Mesenchymal stem cell (in vitro differentiated cells and primary cell): ENCODE data around the gene ADARB2.

Experiments used
- DNase-seq: peaks from one replicate; pipeline ENCODE4 v3.0.0-alpha.2; 2013
- H2AFZ ChIP-seq: one replicate; pipeline ENCODE4 v1.6.1; 2013; ENCODE audit warnings: low read depth, mild to moderate bottlenecking, control low read depth, inconsistent platforms, low read length, moderate library complexity
- H2AK5ac ChIP-seq: 2 replicates; pipeline ENCODE4 v1.6.1; 2013; ENCODE audit warnings: low read length, moderate library complexity, mild to moderate bottlenecking, inconsistent platforms; ENCODE audit not compliant: severe bottlenecking
- H2BK120ac ChIP-seq: one replicate; pipeline ENCODE4 v1.6.1; 2013; ENCODE audit warnings: low read depth, mild to moderate bottlenecking, inconsistent platforms, low read length, moderate library complexity
- H2BK12ac ChIP-seq, 2 experiments: one replicate each; pipeline ENCODE4 v1.6.1; 2013; ENCODE audit warnings: inconsistent platforms in 2 of 2, low read length in 2 of 2, mild to moderate bottlenecking in 2 of 2, moderate library complexity in 2 of 2, control low read depth in 1 of 2
- H2BK15ac ChIP-seq: one replicate; pipeline ENCODE4 v1.6.1; 2013; ENCODE audit warnings: mild to moderate bottlenecking, low read depth, inconsistent platforms; ENCODE audit not compliant: poor library complexity, severe bottlenecking
- H2BK5ac ChIP-seq: 2 replicates; pipeline ENCODE4 v1.6.1; 2013; ENCODE audit warnings: low read depth, mild to moderate bottlenecking, low read length, control low read depth, inconsistent platforms; ENCODE audit not compliant: poor library complexity, severe bottlenecking
- H3K14ac ChIP-seq, 2 experiments: one replicate each; pipeline ENCODE4 v1.6.1; 2013; ENCODE audit warnings: inconsistent platforms in 2 of 2, low read length in 2 of 2, control low read depth in 1 of 2, mild to moderate bottlenecking in 1 of 2, moderate library complexity in 1 of 2
- H3K18ac ChIP-seq, 2 experiments: one replicate each; pipeline ENCODE4 v1.6.1; 2013; ENCODE audit warnings: inconsistent platforms in 2 of 2, low read length in 2 of 2, control low read depth in 1 of 2, low read depth in 1 of 2, mild to moderate bottlenecking in 1 of 2
- H3K23ac ChIP-seq, 2 experiments: one replicate each; pipeline ENCODE4 v1.6.1; 2013; ENCODE audit warnings: inconsistent platforms in 2 of 2, low read length in 2 of 2, mild to moderate bottlenecking in 2 of 2, moderate library complexity in 2 of 2, control low read depth in 1 of 2
- H3K27ac ChIP-seq: 2 replicates; pipeline ENCODE4 v1.5.1; 2013; ENCODE audit warnings: mild to moderate bottlenecking, moderate library complexity, low read length, control low read depth, inconsistent platforms; ENCODE audit not compliant: poor library complexity, severe bottlenecking
- H3K27me3 ChIP-seq, 2 experiments: 2 replicates each; pipeline versions ENCODE4 v1.6.1 to v1.7.0; 2013; ENCODE audit warnings: low read length in 2 of 2, mild to moderate bottlenecking in 2 of 2, moderate library complexity in 2 of 2, control low read depth in 1 of 2, inconsistent platforms in 1 of 2; ENCODE audit not compliant: control insufficient read depth in 1 of 2, insufficient read depth in 1 of 2
- H3K36me3 ChIP-seq, 2 experiments: 2 replicates each; pipeline versions ENCODE4 v1.6.1 to v1.7.0; 2013; ENCODE audit warnings: low read length in 2 of 2, control low read depth in 1 of 2, inconsistent platforms in 1 of 2, low read depth in 1 of 2, mild to moderate bottlenecking in 1 of 2; ENCODE audit not compliant: insufficient read depth in 2 of 2, control insufficient read depth in 1 of 2
- H3K4ac ChIP-seq, 2 experiments: one replicate each; pipeline ENCODE4 v1.6.1; 2013; ENCODE audit warnings: inconsistent platforms in 2 of 2, low read length in 2 of 2, mild to moderate bottlenecking in 2 of 2, moderate library complexity in 2 of 2, control low read depth in 1 of 2, low read depth in 1 of 2
- H3K4me1 ChIP-seq: 2 replicates; pipeline ENCODE4 v1.6.1; 2013; ENCODE audit warnings: low read depth, low read length, control low read depth; ENCODE audit not compliant: control insufficient read depth, insufficient read depth
- H3K4me2 ChIP-seq: 2 replicates; pipeline ENCODE4 v1.6.1; 2013; ENCODE audit warnings: low read length, mild to moderate bottlenecking, inconsistent platforms; ENCODE audit not compliant: poor library complexity, severe bottlenecking
- H3K4me3 ChIP-seq, 2 experiments: 2 replicates each; pipeline versions ENCODE4 v1.5.1 to v1.7.0; 2013; ENCODE audit warnings: low read length in 2 of 2, mild to moderate bottlenecking in 2 of 2, control low read depth in 1 of 2, low read depth in 1 of 2; ENCODE audit not compliant: insufficient read depth in 1 of 2
- H3K79me1 ChIP-seq: replicated peaks from 2 replicates; pipeline ENCODE4 v1.6.1; 2013; ENCODE audit warnings: mild to moderate bottlenecking, control low read depth, low read length, inconsistent platforms; ENCODE audit not compliant: poor library complexity, severe bottlenecking
- H3K9ac ChIP-seq: 2 replicates; pipeline ENCODE4 v1.7.0; 2013; ENCODE audit warnings: mild to moderate bottlenecking, low read length, moderate library complexity
- H3K9me3 ChIP-seq: 2 replicates; pipeline ENCODE4 v1.7.0; 2013; ENCODE audit warnings: mild to moderate bottlenecking, low read length; ENCODE audit not compliant: control insufficient read depth
- H4K8ac ChIP-seq: one replicate; pipeline ENCODE4 v1.6.1; 2013; ENCODE audit warnings: inconsistent platforms, mild to moderate bottlenecking, low read length, moderate library complexity
- H4K91ac ChIP-seq: one replicate; pipeline ENCODE4 v1.6.1; 2013; ENCODE audit warnings: mild to moderate bottlenecking, low read length, inconsistent platforms
- WGBS: methylation state at CpG from one replicate; pipeline ENCODE4 v1.1.7; 2013; ENCODE audit warnings: mixed read lengths; 5-methylcytosine and 5-hydroxymethylcytosine counted together

ADARB2 gene

GRCh38 chr10:1483826-1484225, 253.5 kb downstream of the ADARB2 start:
- Histone ChIP-seq H3K79me1 (no peaks in the 10 kb centered on the region), H3K27ac (no peak overlapping the region), H3K27me3 (no peaks in the 10 kb centered on the region), H4K8ac (no peak overlapping the region), H3K4me1 (no peaks in the 10 kb centered on the region), H3K18ac (no peak overlapping the region), H3K23ac (no peak overlapping the region), H4K91ac (no peak overlapping the region), H3K36me3 (no peaks in the 10 kb centered on the region), H2BK12ac (no peak overlapping the region), H3K9me3 (no peaks in the 10 kb centered on the region), H3K4ac (no peak overlapping the region), H2BK5ac (no peak overlapping the region), H2AFZ (no peak overlapping the region), H3K4me3 (no peak overlapping the region), H3K14ac (no peak overlapping the region), H2AK5ac (no peak overlapping the region), H2BK15ac (no peak overlapping the region), H3K9ac (no peak overlapping the region), H2BK120ac (no peak overlapping the region), H3K4me2 (no peak overlapping the region)
- DNase-seq, result no peak
- WGBS, result 54% methylated on average over 6 of the region's 7 CpGs

GRCh38 chr10:1483246-1483645, 254.1 kb downstream of the ADARB2 start:
- no peak overlapping the region for H3K18ac ChIP-seq
- H3K27ac ChIP-seq, result no peak overlapping the region
- no peak overlapping the region for H2AK5ac ChIP-seq
- no peaks in the 10 kb centered on the region for H3K79me1 ChIP-seq
- no peak overlapping the region for H2AFZ ChIP-seq
- no peaks in the 10 kb centered on the region for H3K36me3 ChIP-seq
- H3K4me3 ChIP-seq, result no peak overlapping the region
- H2BK120ac ChIP-seq, result no peak overlapping the region
- H3K4me1 ChIP-seq, result no peaks in the 10 kb centered on the region
- H3K4ac ChIP-seq, result no peak overlapping the region
- no peak overlapping the region for H2BK12ac ChIP-seq
- H3K27me3 ChIP-seq, result no peaks in the 10 kb centered on the region
- no peak overlapping the region for H3K23ac ChIP-seq
- no peak overlapping the region for H4K8ac ChIP-seq
- no peak overlapping the region for H2BK5ac ChIP-seq
- H3K9ac ChIP-seq, result no peak overlapping the region
- H2BK15ac ChIP-seq, result no peak overlapping the region
- H3K9me3 ChIP-seq, result peaks cover 3% of the 10 kb centered on the region
- H4K91ac ChIP-seq, result no peak overlapping the region
- no peak overlapping the region for H3K14ac ChIP-seq
- no peak for DNase-seq
- 57% methylated on average over 10 of the region's 10 CpGs for WGBS
- no peak overlapping the region for H3K4me2 ChIP-seq

- H2BK5ac ChIP-seq, result no peak overlapping the region
- H2BK15ac ChIP-seq, result no peak overlapping the region
- no peak overlapping the region for H2AFZ ChIP-seq
- H4K8ac ChIP-seq, result no peak overlapping the region
- H3K27ac ChIP-seq, result no peak overlapping the region
- H3K4me2 ChIP-seq, result no peak overlapping the region
- H2BK120ac ChIP-seq, result no peak overlapping the region
- H3K14ac ChIP-seq, result no peak overlapping the region
- no peaks in the 10 kb centered on the region for H3K79me1 ChIP-seq
- H2AK5ac ChIP-seq, result no peak overlapping the region
- H3K9me3 ChIP-seq, result peaks cover 12% of the 10 kb centered on the region
- H3K4ac ChIP-seq, result no peak overlapping the region
- no peak overlapping the region for H3K23ac ChIP-seq
- H3K36me3 ChIP-seq, result no peaks in the 10 kb centered on the region
- peaks cover 1% of the 10 kb centered on the region for H3K4me1 ChIP-seq
- WGBS, result 82% methylated on average over 9 of the region's 9 CpGs
- no peak overlapping the region for H3K4me3 ChIP-seq
- no peak overlapping the region for H2BK12ac ChIP-seq
- DNase-seq, result no peak
- no peak overlapping the region for H4K91ac ChIP-seq
- no peak overlapping the region for H3K18ac ChIP-seq
- no peaks in the 10 kb centered on the region for H3K27me3 ChIP-seq
- no peak overlapping the region for H3K9ac ChIP-seq
These were observed 259.7 kb downstream of the ADARB2 start for GRCh38 chr10:1477578-1477977.

- peaks cover 12% of the 10 kb centered on the region for H3K9me3 ChIP-seq
- H3K18ac ChIP-seq, result no peak overlapping the region
- no peak overlapping the region for H3K4me2 ChIP-seq
- no peak overlapping the region for H2BK15ac ChIP-seq
- H2BK5ac ChIP-seq, result no peak overlapping the region
- no peak overlapping the region for H3K4me3 ChIP-seq
- H3K27me3 ChIP-seq, result no peaks in the 10 kb centered on the region
- no peaks in the 10 kb centered on the region for H3K79me1 ChIP-seq
- no peak overlapping the region for H2BK120ac ChIP-seq
- no peak for DNase-seq
- no peak overlapping the region for H4K91ac ChIP-seq
- no peak overlapping the region for H2AK5ac ChIP-seq
- H3K4me1 ChIP-seq, result peaks cover 4% of the 10 kb centered on the region
- H3K23ac ChIP-seq, result no peak overlapping the region
- H3K4ac ChIP-seq, result no peak overlapping the region
- no peak overlapping the region for H4K8ac ChIP-seq
- no peak overlapping the region for H2AFZ ChIP-seq
- H3K36me3 ChIP-seq, result no peaks in the 10 kb centered on the region
- no peak overlapping the region for H3K9ac ChIP-seq
- no peak overlapping the region for H2BK12ac ChIP-seq
- H3K27ac ChIP-seq, result no peak overlapping the region
- WGBS, result 80% methylated on average over 13 of the region's 13 CpGs
- H3K14ac ChIP-seq, result no peak overlapping the region
These were observed 260.9 kb downstream of the ADARB2 start for GRCh38 chr10:1476455-1476803.
